Lung (tissue), 12 donors: ENCODE measurements around the gene JAG2. TPM values are rescaled to one million over a fixed set of nuclear protein-coding genes. Genes with fewer than 3 reads are reported as not detected.
A peak's percentile ranks its signal among the peaks of the same experiment; 100 is the strongest.

ENCODE experiments used
- ATAC-seq: fragments of 200-7000 bp; cut with Tn5 transposase; one replicate; pipeline ENCODE4 v1.9.1; 2020; ENCODE audit warnings: moderate number of reproducible peaks; ENCODE audit not compliant: insufficient read depth, low FRiP score
- DNase-seq, 3 donors: peaks; one replicate each; pipeline ENCODE4 v3.0.0-alpha.2; 2013 to 2017
- H3K27ac ChIP-seq, 2 donors: one replicate each; pipeline ENCODE4 v1.5.1; 2013; ENCODE audit warnings: mild to moderate bottlenecking in 2 of 2, moderate library complexity in 2 of 2, control low read depth in 1 of 2, inconsistent platforms in 1 of 2, low read depth in 1 of 2, low read length in 1 of 2
- H3K27me3 ChIP-seq, 3 donors: one replicate each; pipeline ENCODE4 v1.5.1; 2013; ENCODE audit warnings: low read length in 2 of 3; ENCODE audit not compliant: control insufficient read depth in 3 of 3, insufficient read depth in 3 of 3
- H3K36me3 ChIP-seq, 4 donors: one replicate each; pipeline ENCODE4 v1.5.1; 2013; ENCODE audit warnings: low read length in 4 of 4, mild to moderate bottlenecking in 1 of 4, moderate library complexity in 1 of 4; ENCODE audit not compliant: control insufficient read depth in 4 of 4, insufficient read depth in 4 of 4
- H3K4me1 ChIP-seq, 5 donors: one replicate each; pipeline ENCODE4 v1.5.1; 2013; ENCODE audit warnings: low read length in 5 of 5, mild to moderate bottlenecking in 2 of 5, moderate library complexity in 1 of 5; ENCODE audit not compliant: control insufficient read depth in 5 of 5, insufficient read depth in 5 of 5
- H3K4me3 ChIP-seq: one replicate; pipeline ENCODE4 v1.5.1; 2013; ENCODE audit warnings: mild to moderate bottlenecking, control low read depth, moderate library complexity
- H3K9ac ChIP-seq, 2 donors: one replicate each; pipeline ENCODE4 v1.5.1; 2013; ENCODE audit warnings: low read length in 2 of 2, control low read depth in 1 of 2; ENCODE audit not compliant: insufficient read depth in 1 of 2
- H3K9me3 ChIP-seq, 4 donors: one replicate each; pipeline ENCODE4 v1.5.1; 2013; ENCODE audit warnings: low read length in 3 of 4, mild to moderate bottlenecking in 1 of 4, moderate library complexity in 1 of 4; ENCODE audit not compliant: control insufficient read depth in 4 of 4, insufficient read depth in 3 of 4
- WGBS, 2 donors: extraction: QIAGEN DNeasy Blood & Tissue Kit; methylation state at CpG; one replicate each; pipeline ENCODE4 v1.1.7; 2013; 5-methylcytosine and 5-hydroxymethylcytosine counted together
- polyA plus RNA-seq, 2 donors: library from polyadenylated mRNA; stranded (reverse); fragments of 200-250 nt; gene quantifications; one replicate each; pipeline ENCODE4 v1.2.1, GENCODE V29; 2013
- total RNA-seq, 2 donors: library from RNA; depleted of rRNA in 1 of 2; stranded (reverse); fragments of >200 nt in 1 of 2; gene quantifications; one replicate each; pipeline ENCODE4 v1.2.1, GENCODE V29; 2014 to 2021
- TF ChIP-seq, protein P1 (sequence below): IDR thresholded peaks from 2 replicates; pipeline ENCODE4 v1.5.1; 2012; ENCODE audit warnings: mild to moderate bottlenecking; ENCODE audit errors: control extremely low read depth, extremely low read depth
- donor health status: control.
- donor health status: control.
- donor health status: Bipolar disorder and iron deficiency.
- donor health status: healthy.
- donor health status: DM: yes; HTN: yes; CAD: no.

Gene JAG2
- total and polyA plus RNA-seq, 4 donors, result 14.1 to 35.1 (median 27.8) TPM

GRCh38 chr14:105176513-105176912, 7.9 kb upstream of the JAG2 start:
- Histone ChIP-seq H3K4me3 (no peak overlapping the region), H3K27me3 (no peaks in the 10 kb centered on the region), H3K27ac (no peak overlapping the region), H3K36me3 (peaks cover 0 to 5% (median 0%) of the 10 kb centered on the region in 4 donors), H3K9me3 (no peaks in the 10 kb centered on the region), H3K4me1 (peaks cover 0 to 21% (median 2%) of the 10 kb centered on the region in 5 donors), H3K9ac (no peak overlapping the region)
- DNase-seq, result no peak
- 60 to 81% methylated on average over 15 of the region's 15 CpGs for WGBS, 2 donors
- no peak for ATAC-seq
- TF ChIP-seq, protein P1, sequence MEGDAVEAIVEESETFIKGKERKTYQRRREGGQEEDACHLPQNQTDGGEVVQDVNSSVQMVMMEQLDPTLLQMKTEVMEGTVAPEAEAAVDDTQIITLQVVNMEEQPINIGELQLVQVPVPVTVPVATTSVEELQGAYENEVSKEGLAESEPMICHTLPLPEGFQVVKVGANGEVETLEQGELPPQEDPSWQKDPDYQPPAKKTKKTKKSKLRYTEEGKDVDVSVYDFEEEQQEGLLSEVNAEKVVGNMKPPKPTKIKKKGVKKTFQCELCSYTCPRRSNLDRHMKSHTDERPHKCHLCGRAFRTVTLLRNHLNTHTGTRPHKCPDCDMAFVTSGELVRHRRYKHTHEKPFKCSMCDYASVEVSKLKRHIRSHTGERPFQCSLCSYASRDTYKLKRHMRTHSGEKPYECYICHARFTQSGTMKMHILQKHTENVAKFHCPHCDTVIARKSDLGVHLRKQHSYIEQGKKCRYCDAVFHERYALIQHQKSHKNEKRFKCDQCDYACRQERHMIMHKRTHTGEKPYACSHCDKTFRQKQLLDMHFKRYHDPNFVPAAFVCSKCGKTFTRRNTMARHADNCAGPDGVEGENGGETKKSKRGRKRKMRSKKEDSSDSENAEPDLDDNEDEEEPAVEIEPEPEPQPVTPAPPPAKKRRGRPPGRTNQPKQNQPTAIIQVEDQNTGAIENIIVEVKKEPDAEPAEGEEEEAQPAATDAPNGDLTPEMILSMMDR, result no peak

- H3K27ac ChIP-seq, result peak overlapping the region in 1 of 2 donors; percentile 41
These were observed 5.6 kb upstream of the JAG2 start for GRCh38 chr14:105173901-105174894.

GRCh38 chr14:105173145-105173544, 4.6 kb upstream of the JAG2 start:
- no peak overlapping the region for H3K9ac ChIP-seq
- no peak overlapping the region for H3K4me3 ChIP-seq
- H3K27ac ChIP-seq, result no peak overlapping the region
- peaks cover 0 to 27% (median 8%) of the 10 kb centered on the region in 5 donors for H3K4me1 ChIP-seq
- peaks cover 0 to 5% (median 2%) of the 10 kb centered on the region in 3 donors for H3K27me3 ChIP-seq
- no peaks in the 10 kb centered on the region for H3K9me3 ChIP-seq
- H3K36me3 ChIP-seq, result peaks cover 0 to 5% (median 0%) of the 10 kb centered on the region in 4 donors
- 89 to 94% methylated on average over 13 of the region's 13 CpGs for WGBS, 2 donors
- DNase-seq (no peak), ATAC-seq (no peak)
- TF ChIP-seq, protein P1, result no peak

More at GRCh38 chr14:105173901-105174894, 5.6 kb upstream of the JAG2 start:
- WGBS, 2 donors, result 30 to 52% methylated on average over 31 to 32 of the region's 32 CpGs
- Histone ChIP-seq H3K9ac (no peak overlapping the region), H3K27me3 (peaks cover 0 to 5% (median 2%) of the 10 kb centered on the region in 3 donors), H3K36me3 (peaks cover 0 to 5% (median 0%) of the 10 kb centered on the region in 4 donors), H3K4me1 (peaks cover 0 to 28% (median 8%) of the 10 kb centered on the region in 5 donors), H3K4me3 (no peak overlapping the region), H3K9me3 (no peaks in the 10 kb centered on the region)
- TF ChIP-seq, protein P1, result no peak
- no peak for ATAC-seq
- peak in 1 of 3 donors; percentile 39 for DNase-seq
